GM18505 (cell line): ENCODE measurements around the gene SCN3A.

Source experiments
- ATAC-seq: cut with Tn5 transposase; IDR thresholded peaks from one replicate; pipeline ENCODE4 v1.9.1; 2021; ENCODE audit not compliant: unreplicated experiment
- POLR2A ChIP-seq: IDR thresholded peaks from 4 replicates; pipeline ENCODE4 v1.6.1; 2011; ENCODE audit warnings: borderline replicate concordance; ENCODE audit not compliant: insufficient read depth, insufficient read length; ENCODE audit errors: extremely low read depth

SCN3A gene

GRCh38 chr2:165115258-165115657 lies 88.6 kb downstream of the SCN3A start:
- TF ChIP-seq POLR2A, result no peak
- ATAC-seq, result no peak

- no peak for TF ChIP-seq POLR2A
- ATAC-seq, result no peak
Measured at GRCh38 chr2:165114346-165114939, 89.4 kb downstream of the SCN3A start.

- ATAC-seq, result no peak
- no peak for TF ChIP-seq POLR2A
Measured at GRCh38 chr2:165113414-165113813, 90.4 kb downstream of the SCN3A start.

- TF ChIP-seq POLR2A, result no peak
Measured at GRCh38 chr2:165112789-165113188, 91.1 kb downstream of the SCN3A start.

GRCh38 chr2:165112133-165112573 lies 91.7 kb downstream of the SCN3A start:
- no peak for TF ChIP-seq POLR2A
- ATAC-seq, result no peak

More at GRCh38 chr2:165112789-165113188, 91.1 kb downstream of the SCN3A start:
- ATAC-seq, result no peak

- ATAC-seq, result no peak
- TF ChIP-seq POLR2A, result no peak
Measured at GRCh38 chr2:165110394-165110793, 93.5 kb downstream of the SCN3A start.

GRCh38 chr2:165109915-165110314 lies 93.9 kb downstream of the SCN3A start:
- TF ChIP-seq POLR2A, result no peak

GRCh38 chr2:165105926-165106325 lies 97.9 kb downstream of the SCN3A start:
- TF ChIP-seq POLR2A, result no peak
- ATAC-seq, result no peak

More at GRCh38 chr2:165109915-165110314, 93.9 kb downstream of the SCN3A start:
- no peak for ATAC-seq

- TF ChIP-seq POLR2A, result no peak
- ATAC-seq, result no peak
Measured at GRCh38 chr2:165087933-165088901, 115.6 kb downstream of the SCN3A start.

GRCh38 chr2:165086337-165086736 lies 117.5 kb downstream of the SCN3A start:
- no peak for TF ChIP-seq POLR2A
- no peak for ATAC-seq

- TF ChIP-seq POLR2A, result no peak
- ATAC-seq, result no peak
Measured at GRCh38 chr2:165083326-165083725, 120.5 kb downstream of the SCN3A start.

- no peak for ATAC-seq
- TF ChIP-seq POLR2A, result no peak
Measured at GRCh38 chr2:165082479-165082878, 121.4 kb downstream of the SCN3A start.

GRCh38 chr2:165081276-165081675 lies 122.6 kb downstream of the SCN3A start:
- no peak for TF ChIP-seq POLR2A
- ATAC-seq, result no peak

GRCh38 chr2:165079432-165079831 lies 124.4 kb downstream of the SCN3A start:
- no peak for TF ChIP-seq POLR2A
- ATAC-seq, result no peak
